K562 (cell line): ENCODE data around the gene KRT4. TPM values are rescaled to one million over a fixed set of nuclear protein-coding genes. Genes with fewer than 3 reads are reported as not detected.

Experiments used
- ATF3 ChIP-seq, 2 experiments: fragments of 450-650 bp in 1 of 2; sonication (generic) in 1 of 2; formaldehyde crosslinking in 1 of 2; IDR thresholded peaks in 1 of 2; conservative IDR thresholded peaks in 1 of 2; 2 replicates each; pipeline versions ENCODE4 v1.6.1 to v1.8.1; 2016 to 2023; ENCODE audit warnings: mild to moderate bottlenecking in 2 of 2, moderate library complexity in 2 of 2, inconsistent platforms in 1 of 2, missing genetic modification reagents in 1 of 2
- ATF7 ChIP-seq: fragments of 450-650 bp; IDR thresholded peaks from 2 replicates; pipeline ENCODE4 v1.7.1; 2014; ENCODE audit warnings: mild to moderate bottlenecking, moderate library complexity
- BHLHE40 ChIP-seq: IDR thresholded peaks from 2 replicates; pipeline ENCODE4 v1.6.1; 2011; ENCODE audit warnings: low read length, improper control_type of control experiment
- CTCF ChIP-seq, 3 experiments: IDR thresholded peaks in 2 of 3; conservative IDR thresholded peaks in 1 of 3; 2 replicates each; pipeline ENCODE4 v1.5.1; 2011 to 2012; ENCODE audit warnings: low read length in 3 of 3, mild to moderate bottlenecking in 3 of 3, control low read depth in 2 of 3, improper control_type of control experiment in 1 of 3, inconsistent platforms in 1 of 3, low read depth in 1 of 3, mixed read lengths in 1 of 3, moderate library complexity in 1 of 3; ENCODE audit not compliant: insufficient read depth in 2 of 3
- E4F1 ChIP-seq: fragments of 250-450 bp; sonication (Bioruptor Pico); IDR thresholded peaks from 2 replicates; pipeline ENCODE4 v1.5.0; 2021; ENCODE audit warnings: mild to moderate bottlenecking, borderline replicate concordance
- EGR1 ChIP-seq: fragments of 450-650 bp; conservative IDR thresholded peaks from 2 replicates; pipeline ENCODE4 v1.6.1; 2017; ENCODE audit warnings: mild to moderate bottlenecking
- GATAD2B ChIP-seq: fragments of 450-650 bp; IDR thresholded peaks from 2 replicates; pipeline ENCODE4 v1.6.1; 2017; ENCODE audit warnings: mild to moderate bottlenecking, borderline replicate concordance
- GTF2F1 ChIP-seq: IDR thresholded peaks from 2 replicates; pipeline ENCODE4 v1.6.1; 2011; ENCODE audit warnings: low read depth, low read length, improper control_type of control experiment
- HDAC2 ChIP-seq: fragments of 450-650 bp; IDR thresholded peaks from 2 replicates; pipeline ENCODE4 v1.6.1; 2016; ENCODE audit warnings: mild to moderate bottlenecking
- HDAC6 ChIP-seq: IDR thresholded peaks from 2 replicates; pipeline ENCODE4 v1.6.1; 2012; ENCODE audit warnings: low read depth, mild to moderate bottlenecking, control low read depth, inconsistent platforms, low read length, moderate library complexity
- HMGN3 ChIP-seq: IDR thresholded peaks from 2 replicates; pipeline ENCODE4 v1.6.1; 2011; ENCODE audit warnings: borderline replicate concordance, low read depth, mild to moderate bottlenecking, mixed read lengths, low read length; ENCODE audit not compliant: insufficient read length; ENCODE audit errors: extremely low read depth
- IRF9 ChIP-seq: fragments of 450-650 bp; IDR thresholded peaks from 2 replicates; pipeline ENCODE4 v1.6.1; 2016; ENCODE audit warnings: missing biosample characterization, missing genetic modification characterization
- JUN ChIP-seq, 2 experiments: sonication (generic) in 1 of 2; formaldehyde crosslinking in 1 of 2; IDR thresholded peaks; 2 replicates each; pipeline versions ENCODE4 v1.6.1 to v1.8.0; 2012 to 2022; ENCODE audit warnings: borderline replicate concordance in 2 of 2, mild to moderate bottlenecking in 2 of 2, improper control_type of control experiment in 1 of 2, low read depth in 1 of 2, low read length in 1 of 2, missing genetic modification reagents in 1 of 2
- MTA1 ChIP-seq: fragments of 450-650 bp; IDR thresholded peaks from 2 replicates; pipeline ENCODE4 v1.6.1; 2017; ENCODE audit warnings: borderline replicate concordance
- MYNN ChIP-seq, 2 experiments: sonication (generic); formaldehyde crosslinking in 1 of 2; IDR thresholded peaks; 2 replicates each; pipeline versions ENCODE4 v1.5.0 to v1.6.1; 2016 to 2020; ENCODE audit warnings: antibody characterized with exemption in 1 of 2, missing genetic modification reagents in 1 of 2
- POLR2H ChIP-seq: IDR thresholded peaks from 2 replicates; pipeline ENCODE4 v1.6.1; 2016; ENCODE audit warnings: missing genetic modification characterization, low read depth, mild to moderate bottlenecking, control low read depth, missing compliant biosample characterization, moderate library complexity
- SRSF3 ChIP-seq: fragments of 200-400 bp; formaldehyde crosslinking; IDR thresholded peaks from 2 replicates; pipeline ENCODE4 v1.6.1; 2016; ENCODE audit warnings: mild to moderate bottlenecking, low read length, moderate library complexity; ENCODE audit not compliant: insufficient read depth
- ZC3H8 ChIP-seq: fragments of 450-650 bp; IDR thresholded peaks from 2 replicates; pipeline ENCODE4 v1.6.1; 2017
- ZNF12 ChIP-seq: sonication (generic); formaldehyde crosslinking; IDR thresholded peaks from 2 replicates; pipeline ENCODE4 v1.4.0; 2020; ENCODE audit warnings: mild to moderate bottlenecking, missing genetic modification reagents
- ZNF184 ChIP-seq: sonication (generic); formaldehyde crosslinking; IDR thresholded peaks from 2 replicates; pipeline ENCODE4 v1.5.0; 2020; ENCODE audit warnings: missing genetic modification reagents
- ZNF232 ChIP-seq: sonication (generic); formaldehyde crosslinking; IDR thresholded peaks from 2 replicates; pipeline ENCODE4 v1.8.0; 2022; ENCODE audit warnings: mild to moderate bottlenecking, missing genetic modification reagents
- ZNF445 ChIP-seq: fragments of 250-450 bp; sonication (Bioruptor Pico); IDR thresholded peaks from 2 replicates; pipeline ENCODE4 v1.4.0; 2020; ENCODE audit warnings: low read depth, mild to moderate bottlenecking, moderate library complexity
- polyA plus RNA-seq, 8 experiments: library from polyadenylated mRNA; depleted of rRNA in 4 of 8; stranded (reverse) in 5 of 8; unstranded in 3 of 8; fragments of >200 nt; fragmentation: Nextera tagmentation in 2 of 8; fragmentation: Illumina TruSeq in 1 of 8; extraction: Ambion mirVana in 2 of 8; extraction: Trizol in 1 of 8; gene quantifications; 2 replicates each; pipeline versions ENCODE4 v1.2.1 to v1.2.3, GENCODE V29; 2011 to 2014; ENCODE audit warnings: inconsistent platforms in 1 of 8, missing spikeins in 1 of 8
- total RNA-seq, 7 experiments: library from RNA; depleted of rRNA in 6 of 7; stranded (reverse); fragments of >200 nt in 6 of 7; fragmentation: Illumina TruSeq in 2 of 7; extraction: Trizol in 2 of 7; gene quantifications; 2 replicates each; pipeline versions ENCODE4 v1.2.1 to v1.2.3, GENCODE V29; 2011 to 2021; ENCODE audit warnings: low replicate concordance in 1 of 7

Gene KRT4
- total and polyA plus RNA-seq, 9 of the 15 experiments (the other 6 are each of a cell fraction or from before 2014, with no cell fraction given), result not detected

GRCh38 chr12:52796839-52797528, 16.9 kb downstream of the KRT4 start (continued):
- TF ChIP-seq ZNF445 (no peak), ZNF12 (no peak), CTCF (IDR thresholded peaks at IDR 0.05 in 2 of 3, conservative IDR thresholded peaks at IDR 0.05 in 1 of 3; ENCODE audit: insufficient read depth in 2 of 3, low read depth in 1 of 3, low read length in 3 of 3) (no peak), SRSF3 (no peak), HDAC2 (peak; percentile 83), MTA1 (no peak), ZNF184 (CRISPR knock-in tag) (no peak), IRF9 (tag) (no peak), GATAD2B (no peak), JUN (IDR thresholded peaks at IDR 0.05; ENCODE audit: borderline replicate concordance, low read depth, low read length) (no peak), JUN (CRISPR knock-in tag; IDR thresholded peaks at IDR 0.05; ENCODE audit: borderline replicate concordance) (no peak), ATF3 (IDR thresholded peaks at IDR 0.05) (no peak), ATF3 (CRISPR knock-in tag; conservative IDR thresholded peaks at IDR 0.05) (no peak), BHLHE40 (peak; percentile 65; the same call in 1 of the 2 replicates), ZNF232 (CRISPR knock-in tag) (0 out of 2 replicates have a peak, but pooled peaks have one; percentile 19), EGR1 (no peak), HDAC6 (no peak), ZC3H8 (no peak), MYNN (IDR thresholded peaks at IDR 0.05) (peak; percentile 90), MYNN (CRISPR knock-in tag; IDR thresholded peaks at IDR 0.05) (no peak), ATF7 (peak; percentile 57; the same call in 1 of the 2 replicates), HMGN3 (no peak), E4F1 (CRISPR knock-in tag) (no peak), GTF2F1 (no peak), POLR2H (tag) (no peak)
